Islet precursor cell (in vitro differentiated cells): ENCODE results near the gene TNFRSF19.

ENCODE experiments used
- DNase-seq: peaks from one replicate; pipeline ENCODE4 v3.0.0-alpha.2; 2018

TNFRSF19 gene

DNA sequence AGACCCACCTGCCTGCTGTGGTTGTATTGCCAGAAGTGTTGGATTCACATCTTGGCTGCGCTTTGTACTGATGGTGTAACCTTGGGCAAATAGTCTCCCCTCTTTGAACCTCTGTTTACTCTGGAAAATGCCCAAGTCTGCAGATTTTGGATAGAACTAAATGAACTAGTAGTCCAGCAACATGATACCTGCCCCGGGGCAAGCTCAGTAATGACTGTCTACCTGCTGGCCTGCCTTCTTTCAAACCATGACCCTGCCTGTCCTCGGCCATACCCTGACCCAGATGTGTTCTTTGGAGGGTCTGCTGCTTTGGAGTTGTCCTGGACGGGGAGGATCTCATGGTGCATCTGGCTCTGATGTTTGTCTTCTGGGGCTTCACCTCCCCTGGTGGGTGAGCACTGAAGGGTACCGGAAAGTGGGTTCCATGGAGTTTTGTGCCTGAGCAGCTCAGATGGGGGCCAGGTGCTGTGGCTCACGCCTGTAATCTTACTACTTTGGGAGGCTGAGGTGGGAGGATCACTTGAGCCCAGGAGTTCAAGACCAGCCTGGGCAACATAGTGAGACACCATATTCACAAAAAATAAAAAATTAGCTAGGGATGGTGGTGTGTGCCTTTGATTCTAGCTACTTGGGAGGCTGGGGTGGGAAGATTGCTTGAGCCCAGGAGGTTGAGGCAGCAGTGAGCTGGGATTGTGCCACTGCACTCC lies 59.5 kb downstream of the TNFRSF19 start:
- DNase-seq: no peak

DNA sequence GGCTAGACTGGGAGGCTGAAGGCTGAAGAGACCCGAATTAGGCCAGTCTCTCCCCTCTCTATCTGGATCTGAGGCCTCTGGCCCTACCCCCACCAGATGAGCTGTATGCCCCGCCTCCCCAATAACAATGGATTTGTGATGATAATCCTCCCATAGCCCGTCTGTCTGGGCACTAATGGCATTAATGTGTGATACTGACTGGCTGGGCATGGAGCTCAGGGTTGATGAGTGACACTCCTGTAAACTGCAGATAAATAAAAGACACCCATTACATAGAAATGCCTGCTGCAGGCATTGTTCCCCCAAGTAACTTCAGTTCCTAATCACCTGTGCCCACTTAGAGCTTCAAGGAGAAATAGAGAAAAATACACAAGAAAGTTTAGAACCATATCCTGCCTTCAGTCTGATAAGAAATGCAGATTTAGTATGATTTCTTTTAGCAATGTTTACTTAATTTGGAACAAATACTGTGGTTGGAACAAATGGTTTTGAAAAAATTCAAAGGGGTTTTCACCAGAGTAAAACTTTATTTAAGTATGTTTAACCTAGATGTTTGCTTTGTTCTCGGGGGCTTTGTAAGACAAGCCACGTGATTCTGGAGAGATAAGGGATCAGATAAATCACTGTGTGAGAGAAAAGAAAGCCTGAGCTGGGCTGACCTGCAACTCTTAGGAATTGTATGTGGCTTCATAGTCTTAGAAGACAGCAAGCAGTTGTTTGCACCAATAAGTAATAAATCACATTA lies 60.3 kb downstream of the TNFRSF19 start:
- no peak for DNase-seq

- no peak for DNase-seq
These were observed 61.3 kb downstream of the TNFRSF19 start for GRCh38 chr13:23631311-23632047.

DNA sequence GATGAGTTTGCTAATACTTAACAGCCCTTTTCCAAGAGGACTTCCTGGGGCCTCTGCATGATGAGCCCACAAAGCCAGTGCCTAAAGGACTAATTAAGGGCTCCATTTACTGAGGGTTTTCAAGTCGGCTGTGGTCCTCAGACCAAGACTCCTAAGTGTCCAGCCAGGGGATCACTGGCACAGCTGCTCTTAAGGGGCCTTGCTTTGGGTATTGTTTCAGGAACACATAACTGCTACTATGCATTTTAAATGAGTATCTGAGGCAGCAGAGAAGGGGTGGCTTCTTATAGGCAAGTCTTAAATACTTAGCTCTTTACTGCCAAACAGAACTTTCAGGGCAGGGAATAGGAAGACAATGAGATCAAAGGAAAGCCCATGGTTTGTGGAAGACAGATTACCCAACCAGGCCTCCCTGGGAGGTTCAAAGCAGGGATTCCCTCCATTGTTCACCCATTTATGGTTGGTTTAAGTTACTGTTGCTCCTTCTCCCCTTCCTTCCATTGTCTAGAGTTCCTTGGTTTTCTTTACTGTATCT lies 61.9 kb downstream of the TNFRSF19 start:
- peak; percentile 74 for DNase-seq

DNA sequence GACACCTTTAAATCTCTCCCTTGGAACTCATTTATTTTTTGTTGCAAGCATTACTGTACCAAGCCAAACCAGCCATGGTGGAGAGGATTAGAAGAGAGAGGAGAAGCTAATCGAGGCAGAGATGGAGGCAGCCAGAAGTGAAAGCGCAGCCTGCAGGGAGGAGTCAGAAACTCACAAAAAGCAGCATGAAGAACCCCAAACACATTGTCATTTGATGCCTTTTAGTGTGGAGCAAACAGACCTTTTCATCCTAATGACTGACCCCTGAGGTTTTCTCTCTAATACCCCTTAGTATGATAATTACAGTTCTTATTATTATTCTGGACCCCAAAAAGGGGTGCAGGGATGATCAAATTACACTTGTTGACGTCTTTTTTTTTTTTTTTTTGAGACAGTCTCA lies 62.5 kb downstream of the TNFRSF19 start:
- no peak for DNase-seq

- DNase-seq: no peak
These were observed 64.7 kb downstream of the TNFRSF19 start for GRCh38 chr13:23634897-23635296.

GRCh38 chr13:23636360-23636759 lies 66.1 kb downstream of the TNFRSF19 start:
- DNase-seq: no peak

DNA sequence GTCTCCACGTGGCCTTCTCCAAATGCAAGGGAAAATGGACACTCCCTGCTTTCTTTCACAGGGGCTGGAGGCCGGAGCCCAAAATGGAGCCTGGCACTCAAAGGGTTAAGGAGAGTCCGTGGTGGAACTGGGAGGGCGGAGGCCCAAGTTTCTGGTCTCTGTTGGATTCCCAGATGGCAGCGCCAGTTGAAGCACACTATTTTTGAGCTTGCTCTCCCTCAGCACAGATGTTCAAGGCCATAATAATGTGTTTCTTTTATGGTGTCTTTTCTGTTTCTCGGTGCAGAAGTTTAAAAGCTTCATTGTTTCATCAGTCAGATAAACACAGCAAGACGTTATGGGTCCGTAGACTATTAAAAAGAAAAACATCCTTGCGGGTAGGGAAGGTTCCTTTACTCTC lies 67.6 kb downstream of the TNFRSF19 start:
- DNase-seq: no peak

- no peak for DNase-seq
These were observed 69.5 kb downstream of the TNFRSF19 start for GRCh38 chr13:23639674-23640073.

DNA sequence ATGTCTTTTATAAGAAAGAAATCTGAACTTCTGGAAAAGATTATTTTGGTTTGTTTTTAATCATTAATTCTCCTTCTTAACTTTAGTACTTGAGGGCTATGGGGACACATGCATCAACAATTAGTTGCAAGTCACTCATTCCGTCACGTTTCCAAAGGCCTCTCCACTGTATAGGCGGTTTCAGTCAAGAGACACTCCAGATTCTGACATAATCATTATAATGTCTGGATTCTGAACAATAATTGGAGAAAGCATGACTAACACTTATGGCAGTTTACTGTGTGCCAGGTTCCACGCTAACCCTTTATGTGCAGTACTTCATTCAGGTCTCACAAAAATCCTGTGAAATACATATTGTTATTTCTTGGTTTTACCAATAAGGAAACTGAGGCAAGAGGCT lies 71.9 kb downstream of the TNFRSF19 start:
- no peak for DNase-seq

DNA sequence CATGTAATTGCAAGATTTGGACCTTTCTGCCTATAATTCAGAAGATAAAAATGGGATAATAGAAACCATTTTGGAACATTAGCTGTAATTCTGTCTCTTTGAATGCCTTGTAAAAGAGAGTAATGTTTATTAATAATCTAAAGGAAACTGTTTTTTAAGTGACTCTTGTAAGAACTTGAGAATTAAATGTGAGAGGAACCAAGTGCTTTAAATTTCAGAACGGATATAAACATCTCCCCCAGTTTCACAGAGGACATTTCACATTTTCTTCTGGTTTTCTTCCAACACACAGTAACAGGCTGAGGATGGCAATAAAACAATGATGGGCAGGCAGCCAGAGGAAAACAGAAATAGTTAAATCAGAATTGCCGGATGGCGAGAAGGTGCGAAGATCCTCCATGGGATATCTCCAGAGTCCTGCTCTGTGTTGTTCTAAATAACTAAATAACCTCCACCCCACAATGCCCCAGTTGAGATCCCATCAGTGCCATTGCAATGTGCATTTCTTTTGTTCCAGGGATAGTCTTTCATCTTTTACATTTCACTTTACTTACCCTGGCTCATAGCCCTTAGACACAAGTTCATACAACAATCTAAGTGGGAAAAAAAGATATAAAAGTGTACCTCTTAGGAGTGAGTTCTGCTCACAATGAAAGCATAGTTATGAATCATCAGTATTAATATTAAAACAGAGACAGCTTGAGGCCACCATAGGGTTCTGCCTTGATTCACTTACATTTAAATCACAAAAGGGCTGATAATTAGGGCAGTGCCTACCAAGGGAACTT lies 73.3 kb downstream of the TNFRSF19 start:
- no peak for DNase-seq

DNA sequence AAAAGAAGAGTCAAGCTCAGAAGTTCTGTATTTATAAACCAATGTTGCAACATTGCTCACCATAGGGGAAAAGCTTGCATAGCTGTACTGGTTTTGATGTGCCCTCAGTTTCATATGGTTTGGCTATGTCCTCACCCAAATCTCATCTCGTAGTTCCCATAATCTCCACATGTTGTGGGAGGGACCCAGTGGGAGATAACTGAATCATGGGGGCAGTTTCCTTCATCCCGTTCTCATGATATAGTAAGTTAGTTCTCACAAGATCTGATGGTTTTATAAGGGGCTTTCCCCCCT lies 73.9 kb downstream of the TNFRSF19 start:
- no peak for DNase-seq

GRCh38 chr13:23644527-23645138 lies 74.4 kb downstream of the TNFRSF19 start:
- no peak for DNase-seq

DNA sequence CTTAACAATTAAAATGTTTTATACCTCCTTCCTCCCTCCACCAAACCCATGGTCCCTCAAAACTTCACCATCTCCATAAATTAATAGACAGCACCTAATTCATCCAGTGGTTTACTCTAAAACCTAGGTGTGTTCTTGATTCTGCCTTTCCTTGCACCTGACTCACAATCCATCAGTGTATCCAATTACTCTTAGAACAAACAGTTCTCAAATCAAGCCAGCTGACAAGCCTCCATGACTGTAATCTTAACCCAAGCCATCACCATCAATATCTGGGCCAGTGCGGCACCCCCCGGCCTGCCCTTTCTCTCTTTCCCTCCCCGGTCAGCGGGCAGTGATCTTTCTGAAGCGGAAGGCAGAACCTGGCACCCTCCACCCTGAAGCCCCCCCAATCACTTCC lies 75.6 kb downstream of the TNFRSF19 start:
- DNase-seq: no peak

DNA sequence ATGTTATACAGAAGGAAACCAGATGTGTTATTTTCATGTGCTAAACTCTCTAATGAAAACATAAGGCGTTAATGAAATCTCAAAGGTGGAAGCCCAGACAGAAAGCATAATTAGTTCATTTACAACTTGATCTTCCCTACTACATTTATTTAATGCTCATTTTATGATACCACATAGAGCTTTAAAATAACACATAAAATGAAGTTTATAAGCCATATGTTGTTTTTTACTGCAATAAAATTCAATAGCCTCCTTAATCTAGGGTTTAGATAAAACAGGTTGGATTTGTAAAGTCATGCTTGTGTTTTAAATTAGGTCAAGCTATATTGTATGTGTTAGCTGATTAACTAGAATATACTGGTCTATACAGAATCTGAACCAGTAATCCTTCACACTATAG lies 81.2 kb downstream of the TNFRSF19 start:
- DNase-seq: no peak

GRCh38 chr13:23651887-23652286 lies 81.7 kb downstream of the TNFRSF19 start:
- DNase-seq: no peak

DNA sequence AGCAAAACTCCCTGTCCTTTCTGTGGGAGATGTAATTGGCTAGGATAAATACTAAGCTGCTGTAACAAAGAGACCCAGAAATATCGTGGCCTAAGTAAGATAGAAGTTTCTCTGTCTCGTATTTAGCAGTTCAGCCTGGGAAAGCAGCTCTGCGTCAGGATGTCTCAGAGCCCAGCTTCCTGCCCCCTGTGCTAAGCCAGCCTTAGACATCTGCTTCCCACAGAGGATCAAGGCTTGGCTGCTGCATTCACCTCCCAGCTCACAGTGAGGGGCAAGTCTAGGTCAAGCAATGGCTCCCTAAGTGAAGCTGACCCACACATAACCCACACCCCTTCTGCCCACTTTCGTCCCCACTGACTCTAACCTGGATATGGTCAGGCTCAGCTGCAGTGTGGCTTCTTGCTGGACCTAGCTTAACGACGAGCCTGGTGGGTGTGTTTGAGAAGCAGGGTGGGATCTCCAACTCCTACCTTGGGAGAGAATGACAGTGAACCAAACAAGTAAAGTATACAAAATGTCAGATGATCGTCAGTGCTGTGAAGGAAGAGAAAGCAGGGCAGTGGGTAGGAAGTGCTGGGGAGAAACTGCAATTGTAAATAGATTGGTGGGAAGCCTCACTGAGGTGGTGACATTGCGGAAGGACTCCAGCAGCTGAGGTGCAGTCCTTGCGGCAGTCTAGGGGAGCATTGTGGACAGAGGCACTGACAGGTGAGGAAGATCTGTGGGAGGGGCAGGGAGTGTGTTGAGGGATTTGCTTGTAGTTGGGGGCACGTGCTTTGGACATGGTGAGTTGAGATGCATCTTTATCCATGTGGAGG lies 82.9 kb downstream of the TNFRSF19 start:
- DNase-seq: no peak

DNA sequence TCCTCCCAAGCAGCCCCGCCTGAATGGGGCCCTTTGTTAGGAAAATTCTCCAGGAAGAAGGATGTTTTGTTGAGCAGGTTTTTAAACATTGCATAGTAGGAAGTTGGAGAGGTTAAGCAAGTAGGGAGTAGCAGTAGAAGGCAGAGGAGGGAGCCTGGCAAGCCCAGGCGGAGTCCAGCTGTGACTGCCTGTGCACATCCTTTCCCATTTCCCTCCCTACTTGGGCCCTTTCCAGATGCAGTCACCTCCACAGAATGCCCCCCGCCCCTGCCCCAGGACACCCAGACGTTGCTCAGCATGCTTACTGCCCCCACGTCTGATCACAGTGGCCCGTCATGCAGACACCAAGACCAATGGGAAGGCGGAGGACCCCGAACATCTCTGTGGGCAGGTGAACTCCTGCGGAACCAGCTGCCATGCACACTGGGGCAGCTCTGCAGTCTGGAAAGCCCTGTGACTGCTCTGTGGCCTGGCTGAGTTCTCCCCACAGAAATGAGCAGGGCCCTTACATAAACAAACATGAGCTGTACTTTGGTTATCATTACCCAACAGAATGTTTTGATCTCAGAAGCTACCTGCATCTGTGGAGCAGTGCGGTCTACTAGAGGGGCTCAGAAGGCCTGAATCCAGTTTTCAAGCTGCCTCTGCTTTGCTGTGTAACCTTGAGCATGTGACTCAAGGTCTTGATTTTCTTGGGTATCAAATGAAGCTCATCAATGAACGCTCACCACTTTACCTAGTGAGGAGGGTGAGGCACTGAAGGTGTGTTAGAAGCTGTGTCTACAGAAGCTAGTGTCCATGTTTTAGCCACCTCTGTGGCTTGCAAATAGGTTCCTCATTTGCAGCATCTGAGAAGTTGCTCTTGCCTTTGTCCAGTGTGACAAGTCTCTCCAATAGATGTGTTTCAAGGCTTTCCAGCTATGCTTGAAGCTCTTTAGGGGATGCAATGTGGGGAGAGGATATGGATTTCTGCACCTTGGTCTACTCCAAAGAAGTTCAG lies 84.2 kb downstream of the TNFRSF19 start:
- DNase-seq: no peak

DNA sequence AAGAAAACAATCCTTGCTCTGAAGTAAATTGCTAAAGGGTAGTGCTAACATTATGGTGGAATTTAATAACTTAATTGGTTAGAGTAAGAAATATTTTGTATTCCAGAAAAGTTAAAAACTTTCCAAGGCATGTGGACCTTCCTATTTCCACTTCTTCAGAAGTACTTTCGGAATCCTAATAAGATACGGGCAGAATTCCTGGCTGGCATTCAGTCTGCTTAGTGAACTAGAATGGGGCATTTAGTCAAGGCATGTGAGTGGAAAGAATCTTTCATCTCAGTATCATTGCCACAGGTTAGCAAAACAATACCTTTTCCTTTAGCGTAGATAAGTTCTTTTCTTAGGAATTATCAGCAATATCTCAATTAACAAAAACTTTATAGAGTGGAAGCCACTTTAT lies 85.1 kb downstream of the TNFRSF19 start:
- no peak for DNase-seq

DNA sequence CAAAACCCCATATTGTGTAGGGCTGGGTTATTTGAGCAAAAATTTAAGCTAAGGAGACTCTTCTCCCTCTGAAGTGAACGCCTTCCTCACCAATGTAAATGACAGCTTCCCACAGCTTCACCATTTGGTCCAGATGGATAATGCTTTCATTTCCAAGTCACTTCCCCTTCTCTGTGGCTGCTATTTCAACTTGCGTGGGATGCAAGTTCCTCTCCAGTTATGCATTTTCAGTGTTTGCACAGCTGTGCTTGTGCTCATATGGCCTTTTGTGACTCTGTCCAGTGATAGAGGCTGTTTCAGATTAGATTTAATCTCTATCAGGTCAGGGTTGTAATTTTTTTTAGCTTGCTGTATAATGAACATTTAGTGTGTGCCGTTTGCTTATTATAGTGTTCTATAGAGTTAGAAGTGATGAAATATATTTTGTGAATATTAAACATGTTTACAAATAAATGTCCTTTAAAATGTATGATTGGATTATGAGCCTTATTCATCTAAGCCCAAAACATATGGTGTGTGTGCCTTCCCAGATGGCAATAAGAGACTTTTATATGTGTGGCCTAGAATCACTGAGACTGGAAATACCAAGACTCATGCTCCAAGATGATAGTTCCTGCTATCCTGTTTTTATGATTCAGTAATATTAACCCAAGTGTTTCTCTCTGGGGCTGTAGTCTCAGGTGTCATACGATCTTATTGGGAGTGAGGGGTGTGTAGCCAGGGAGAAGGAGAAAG lies 86.6 kb downstream of the TNFRSF19 start:
- DNase-seq: no peak
